Effector memory CD8-positive, alpha-beta T cell (primary cell): ENCODE data around the gene LHX5.
A peak's percentile ranks its signal among the peaks of the same experiment; 100 is the strongest.

Experiments
- ATAC-seq: fragments of 150-1000 bp; cut with Tn5 transposase; replicated peaks from 2 replicates; pipeline ENCODE4 v1.10.0; 2021; ENCODE audit warnings: mild to moderate bottlenecking, moderate library complexity
- DNase-seq, 3 experiments: peaks; one replicate each; pipeline ENCODE4 v3.0.0; 2021
- H3K27ac Mint-ChIP-seq, 2 donors: one replicate each; pipeline ENCODE4 v1.8.0; 2022; ENCODE audit warnings: mild to moderate bottlenecking in 2 of 2, mixed read lengths in 2 of 2, moderate library complexity in 2 of 2
- H3K27me3 Mint-ChIP-seq, 2 donors: one replicate each; pipeline ENCODE4 v1.8.0; 2022; ENCODE audit warnings: mixed read lengths in 2 of 2
- H3K36me3 Mint-ChIP-seq: one replicate; pipeline ENCODE4 v1.8.0; 2022; ENCODE audit warnings: mild to moderate bottlenecking, moderate library complexity, mixed read lengths; ENCODE audit not compliant: insufficient read depth
- H3K4me1 Mint-ChIP-seq, 2 donors: one replicate each; pipeline ENCODE4 v1.8.0; 2022; ENCODE audit warnings: low read depth in 2 of 2, mixed read lengths in 2 of 2
- H3K4me3 Mint-ChIP-seq, 2 donors: one replicate each; pipeline ENCODE4 v1.8.0; 2022; ENCODE audit warnings: mild to moderate bottlenecking in 2 of 2, mixed read lengths in 2 of 2, moderate library complexity in 2 of 2
- H3K9me3 Mint-ChIP-seq, 2 donors: one replicate each; pipeline ENCODE4 v1.8.0; 2022; ENCODE audit warnings: mixed read lengths in 2 of 2

The LHX5 gene

DNA sequence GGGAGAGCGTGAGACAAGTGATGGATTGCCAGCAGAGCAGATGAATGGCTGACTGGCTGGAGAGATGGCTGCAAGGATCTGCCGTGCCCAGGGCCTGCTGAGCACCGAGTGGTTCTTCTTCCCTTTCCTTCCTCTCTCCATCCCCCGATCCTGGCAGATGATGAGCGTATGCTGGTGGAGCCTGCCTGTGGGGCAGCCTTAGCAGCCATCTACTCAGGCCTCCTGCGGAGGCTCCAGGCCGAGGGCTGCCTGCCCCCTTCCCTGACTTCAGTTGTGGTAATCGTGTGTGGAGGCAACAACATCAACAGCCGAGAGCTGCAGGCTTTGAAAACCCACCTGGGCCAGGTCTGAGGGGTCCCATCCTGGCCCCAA lies 34.0 kb downstream of the LHX5 start:
- Mint-ChIP-seq H3K27me3 (peaks cover 1 to 6% of the 10 kb centered on the region in 2 donors), H3K9me3 (no peaks in the 10 kb centered on the region), H3K36me3 (no peaks in the 10 kb centered on the region), H3K27ac (no peak overlapping the region), H3K4me1 (no peaks in the 10 kb centered on the region), H3K4me3 (no peak overlapping the region)
- ATAC-seq (no peak), DNase-seq (no peak)

DNA sequence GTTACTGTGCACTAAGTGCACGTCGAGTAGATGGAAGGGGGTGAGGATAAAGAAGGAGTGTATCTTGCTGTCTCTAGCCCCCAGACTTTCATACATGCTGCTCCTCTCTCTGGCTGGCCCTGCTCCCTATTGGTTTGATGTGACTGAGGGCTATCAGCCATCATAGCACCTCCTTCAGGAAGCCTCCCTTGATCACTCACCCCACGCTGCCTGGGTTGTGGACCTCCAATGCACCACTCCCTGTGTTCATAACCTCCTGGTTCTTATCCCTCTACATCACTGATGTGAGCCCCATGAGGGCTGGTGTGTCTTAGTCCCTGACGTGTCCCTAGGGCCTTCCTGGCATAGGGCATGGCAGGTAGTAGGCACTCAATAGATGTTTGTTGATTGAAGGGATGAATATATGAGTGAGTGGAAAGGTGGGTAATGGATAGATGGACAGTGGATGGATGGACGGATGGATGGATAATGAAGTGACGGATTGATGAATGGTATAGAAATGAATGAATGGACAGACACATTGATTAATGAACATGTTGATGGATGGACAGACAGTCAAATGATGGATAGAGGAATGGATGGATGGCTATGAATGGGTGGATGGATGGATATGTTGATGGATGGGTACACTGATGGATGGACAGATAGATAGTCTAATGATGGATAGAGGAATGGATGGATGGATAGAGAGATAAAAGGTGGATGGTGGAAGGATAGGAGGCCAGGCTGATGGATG lies 34.5 kb downstream of the LHX5 start:
- ATAC-seq (no peak), DNase-seq (no peak)
- Mint-ChIP-seq H3K4me3 (no peak overlapping the region), H3K36me3 (no peaks in the 10 kb centered on the region), H3K27me3 (peaks cover 7 to 12% of the 10 kb centered on the region in 2 donors), H3K9me3 (no peaks in the 10 kb centered on the region), H3K4me1 (no peaks in the 10 kb centered on the region), H3K27ac (no peak overlapping the region)

DNA sequence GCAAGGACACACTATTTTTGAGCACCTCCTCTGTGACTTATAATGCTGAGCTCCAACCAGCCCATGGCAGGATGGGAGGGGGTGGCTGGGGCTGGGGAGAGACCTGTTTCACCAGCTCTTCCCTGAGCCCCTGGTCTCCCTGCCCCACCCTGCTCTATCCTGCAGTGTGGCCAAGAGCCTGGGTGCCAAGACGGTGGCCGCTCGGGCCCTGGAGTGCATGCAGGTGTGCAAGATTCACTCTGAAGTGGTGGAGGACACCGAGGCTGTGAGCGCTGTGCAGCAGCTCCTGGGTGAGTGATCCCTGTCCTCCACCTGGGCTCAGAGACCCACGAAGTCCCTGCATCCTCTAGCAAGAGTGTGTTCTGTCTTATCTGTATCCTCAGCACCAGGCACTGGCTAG lies 35.1 kb downstream of the LHX5 start:
- H3K27me3 Mint-ChIP-seq = peaks cover 8 to 13% of the 10 kb centered on the region in 2 donors
- H3K4me3 Mint-ChIP-seq = no peak overlapping the region
- no peak for ATAC-seq
- H3K9me3 Mint-ChIP-seq = no peaks in the 10 kb centered on the region
- no peak for DNase-seq
- no peaks in the 10 kb centered on the region for H3K36me3 Mint-ChIP-seq
- no peak overlapping the region for H3K27ac Mint-ChIP-seq
- H3K4me1 Mint-ChIP-seq = no peaks in the 10 kb centered on the region

DNA sequence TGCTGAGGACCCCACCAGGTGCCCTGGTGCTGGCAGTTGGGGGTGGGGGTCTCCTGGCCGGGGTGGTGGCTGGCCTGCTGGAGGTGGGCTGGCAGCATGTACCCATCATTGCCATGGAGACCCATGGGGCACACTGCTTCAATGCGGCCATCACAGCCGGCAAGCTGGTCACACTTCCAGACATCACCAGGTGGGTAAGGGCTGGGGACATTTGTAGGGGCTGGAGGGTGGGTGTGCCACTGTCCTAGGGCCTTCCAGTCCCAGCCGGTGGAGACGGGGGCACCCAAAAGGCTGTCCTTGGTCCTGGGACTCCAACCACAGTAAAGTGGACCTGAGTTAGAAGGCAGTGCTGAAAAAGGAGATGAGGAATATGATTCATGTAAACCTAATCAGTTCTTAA lies 36.3 kb downstream of the LHX5 start:
- H3K9me3 Mint-ChIP-seq = no peaks in the 10 kb centered on the region

DNA sequence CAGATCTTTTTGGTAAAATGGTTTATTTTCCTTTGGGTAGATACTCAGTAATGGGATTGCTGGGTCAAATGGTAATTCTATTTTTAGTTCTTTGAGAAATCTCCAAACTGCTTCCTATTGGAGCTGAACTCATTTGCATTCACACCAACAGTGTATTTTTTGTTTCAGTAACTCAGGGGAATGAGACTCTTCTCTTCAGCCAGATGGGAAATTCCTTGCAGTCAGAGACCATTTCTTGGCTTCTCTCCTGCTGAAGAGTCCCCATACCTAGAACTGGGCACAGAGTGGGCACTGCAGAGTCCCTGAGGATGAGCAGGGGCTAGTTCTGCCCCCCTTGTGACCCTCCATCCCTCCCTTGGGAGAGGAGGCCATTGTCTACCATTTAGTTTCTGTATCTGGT lies 38.7 kb downstream of the LHX5 start:
- no peak overlapping the region for H3K27ac Mint-ChIP-seq
- H3K27me3 Mint-ChIP-seq = peaks cover 8 to 33% of the 10 kb centered on the region in 2 donors
- ATAC-seq (no peak), DNase-seq (no peak)
- H3K9me3 Mint-ChIP-seq = no peaks in the 10 kb centered on the region
- no peak overlapping the region for H3K4me3 Mint-ChIP-seq
- H3K36me3 Mint-ChIP-seq = no peaks in the 10 kb centered on the region
- H3K4me1 Mint-ChIP-seq = no peaks in the 10 kb centered on the region

More for the DNA sequence above, 36.3 kb downstream of the LHX5 start:
- no peak overlapping the region for H3K4me3 Mint-ChIP-seq
- H3K27me3 Mint-ChIP-seq = peaks cover 8 to 22% of the 10 kb centered on the region in 2 donors
- H3K36me3 Mint-ChIP-seq = no peaks in the 10 kb centered on the region
- no peaks in the 10 kb centered on the region for H3K4me1 Mint-ChIP-seq
- ATAC-seq = no peak
- no peak for DNase-seq
- no peak overlapping the region for H3K27ac Mint-ChIP-seq

DNA sequence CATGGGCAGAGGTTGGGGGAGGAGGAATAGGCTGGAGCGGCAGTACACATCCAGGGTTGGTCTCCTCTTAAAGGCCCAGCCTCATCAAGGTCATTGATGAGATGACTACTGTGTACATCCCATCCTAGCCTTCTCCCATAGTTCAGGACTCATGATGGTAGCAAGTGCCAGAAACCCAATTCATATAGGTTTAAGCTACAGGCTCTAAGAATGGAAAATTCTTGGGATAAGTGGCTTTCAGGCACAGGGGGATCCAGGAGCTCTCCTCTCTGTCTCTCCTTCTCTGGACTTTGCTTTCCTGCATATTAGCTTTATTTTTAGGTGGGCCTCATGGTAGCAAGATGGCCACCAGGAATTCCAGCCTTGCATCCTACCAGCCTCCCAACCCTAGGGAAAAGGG lies 43.2 kb downstream of the LHX5 start:
- H3K27ac Mint-ChIP-seq = no peak overlapping the region
- no peaks in the 10 kb centered on the region for H3K4me1 Mint-ChIP-seq
- DNase-seq (no peak), ATAC-seq (no peak)
- H3K4me3 Mint-ChIP-seq = no peak overlapping the region
- H3K36me3 Mint-ChIP-seq = no peaks in the 10 kb centered on the region
- no peaks in the 10 kb centered on the region for H3K9me3 Mint-ChIP-seq
- peaks cover 8 to 54% of the 10 kb centered on the region in 2 donors for H3K27me3 Mint-ChIP-seq

DNA sequence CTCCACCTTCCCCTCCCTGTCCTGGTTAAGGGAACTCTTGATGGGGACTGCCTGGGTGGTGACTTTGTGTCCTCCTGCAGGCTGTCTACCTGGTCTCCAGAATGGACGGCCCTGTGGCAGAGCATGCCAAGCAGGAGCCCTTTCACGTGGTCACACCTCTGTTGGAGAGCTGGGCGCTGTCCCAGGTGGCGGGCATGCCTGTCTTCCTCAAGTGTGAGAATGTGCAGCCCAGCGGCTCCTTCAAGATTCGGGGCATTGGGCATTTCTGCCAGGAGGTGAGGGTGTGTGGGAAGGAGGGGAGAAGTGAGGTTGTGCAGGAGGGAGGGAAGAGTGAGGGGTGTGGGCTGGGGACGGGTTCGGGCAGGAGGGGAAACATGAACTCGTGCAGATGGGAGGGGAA lies 43.8 kb downstream of the LHX5 start:
- H3K4me1 Mint-ChIP-seq = no peaks in the 10 kb centered on the region
- no peaks in the 10 kb centered on the region for H3K36me3 Mint-ChIP-seq
- H3K9me3 Mint-ChIP-seq = no peaks in the 10 kb centered on the region
- ATAC-seq (no peak), DNase-seq (no peak)
- peaks cover 8 to 49% of the 10 kb centered on the region in 2 donors for H3K27me3 Mint-ChIP-seq
- H3K27ac Mint-ChIP-seq = no peak overlapping the region
- no peak overlapping the region for H3K4me3 Mint-ChIP-seq

DNA sequence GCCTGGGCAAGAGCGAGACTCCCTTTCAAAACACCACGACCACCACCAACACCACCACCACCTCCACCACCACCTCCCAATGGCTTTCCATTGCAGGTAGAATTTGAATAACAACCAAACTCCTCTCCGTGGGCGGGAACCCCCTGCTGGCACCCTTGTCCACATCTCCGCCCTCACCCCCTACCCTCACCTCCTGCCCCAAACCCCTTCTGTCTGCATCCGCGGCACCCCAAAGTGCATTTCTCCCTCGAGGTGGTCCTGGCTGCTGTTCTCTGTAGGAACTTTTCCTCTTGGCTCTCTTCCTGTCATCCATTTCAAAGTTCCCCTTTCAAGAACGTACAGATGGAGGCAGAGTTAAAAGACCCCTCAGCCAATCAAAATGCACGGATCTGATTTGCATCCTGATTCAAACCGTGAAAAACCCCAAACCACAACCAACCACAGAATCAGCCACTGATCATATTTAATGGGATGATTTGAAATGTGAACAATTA lies 45.7 kb downstream of the LHX5 start:
- Mint-ChIP-seq H3K4me1 (peaks cover 6 to 7% of the 10 kb centered on the region in 2 donors), H3K27me3 (peaks cover 0 to 56% of the 10 kb centered on the region in 2 donors), H3K27ac (no peak overlapping the region), H3K36me3 (no peaks in the 10 kb centered on the region), H3K4me3 (no peak overlapping the region), H3K9me3 (no peaks in the 10 kb centered on the region)
- DNase-seq = no peak
- no peak for ATAC-seq

DNA sequence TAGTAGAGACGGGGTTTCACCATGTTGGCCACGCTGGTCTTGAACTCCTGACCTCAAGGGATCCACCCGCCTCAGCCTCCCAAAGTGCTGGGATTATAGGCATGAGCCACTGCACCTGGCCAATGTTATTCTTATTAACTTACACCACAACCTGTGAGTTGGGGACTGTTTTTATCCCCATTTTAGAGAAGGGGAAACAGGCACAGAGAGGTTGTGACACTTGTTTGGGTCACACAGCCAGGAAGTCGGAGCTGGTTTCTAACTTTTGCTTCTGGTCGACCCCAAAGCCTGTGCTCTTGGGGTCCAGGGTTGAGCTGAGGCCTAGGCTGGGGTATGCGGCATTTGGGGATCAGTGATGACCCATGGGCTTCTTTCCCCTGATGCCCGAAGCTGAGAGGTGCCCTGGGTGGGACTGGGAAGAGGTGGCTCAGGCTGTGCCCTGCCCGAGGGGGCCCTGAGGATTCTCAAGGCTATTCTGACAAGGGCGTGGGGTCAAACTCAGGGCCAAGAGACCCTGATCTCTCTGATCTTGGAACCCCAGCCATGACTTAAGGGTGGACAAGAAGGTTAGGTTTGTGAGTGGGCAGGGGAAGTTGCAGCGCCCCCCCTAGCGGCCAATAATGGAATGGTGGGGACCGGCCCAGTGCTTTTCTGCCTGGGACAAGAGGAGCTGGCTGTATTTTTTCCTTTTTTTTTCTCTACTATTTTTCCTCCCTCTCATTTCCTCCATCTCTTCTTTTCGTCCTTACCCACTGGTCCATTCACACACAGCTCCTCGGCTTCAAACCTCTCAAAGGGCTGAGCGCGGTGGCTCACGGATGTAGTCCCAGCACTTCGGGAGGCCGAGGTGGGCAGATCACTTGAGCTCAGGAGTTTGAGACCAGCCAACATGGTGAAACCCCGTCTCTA lies 46.5 kb downstream of the LHX5 start:
- Mint-ChIP-seq H3K27me3 (peaks cover 5 to 56% of the 10 kb centered on the region in 2 donors), H3K4me1 (peaks cover 6 to 7% of the 10 kb centered on the region in 2 donors), H3K27ac (no peak overlapping the region), H3K36me3 (no peaks in the 10 kb centered on the region), H3K4me3 (no peak overlapping the region), H3K9me3 (no peaks in the 10 kb centered on the region)
- ATAC-seq (peak; percentile 37), DNase-seq (peak; percentile 27 to 48 (median 44))

DNA sequence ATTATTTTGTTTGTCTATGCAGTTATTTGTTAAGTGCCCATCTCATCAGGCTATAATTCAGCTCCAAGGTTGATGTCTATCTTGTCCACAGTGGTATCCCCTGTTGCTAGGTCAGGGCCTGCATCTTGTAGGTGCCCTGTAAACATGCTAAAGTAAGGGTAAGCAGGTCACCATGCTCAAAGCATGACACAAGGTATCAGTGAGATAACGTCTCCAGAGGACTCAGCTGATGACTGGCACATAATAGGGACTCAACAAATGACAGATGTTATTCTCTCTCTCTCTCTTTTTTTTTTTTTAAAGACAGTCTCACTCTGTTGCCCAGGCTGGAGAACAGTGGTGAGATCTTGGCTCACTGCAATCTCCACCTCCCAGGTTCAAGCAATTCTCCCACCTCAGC lies 47.2 kb downstream of the LHX5 start:
- no peaks in the 10 kb centered on the region for H3K36me3 Mint-ChIP-seq
- H3K4me3 Mint-ChIP-seq = peak overlapping the region in 1 of 2 donors; percentile 44
- no peak overlapping the region for H3K27ac Mint-ChIP-seq
- H3K27me3 Mint-ChIP-seq = peaks cover 5 to 53% of the 10 kb centered on the region in 2 donors
- H3K4me1 Mint-ChIP-seq = peaks cover 6 to 7% of the 10 kb centered on the region in 2 donors
- ATAC-seq = no peak
- H3K9me3 Mint-ChIP-seq = no peaks in the 10 kb centered on the region
- no peak for DNase-seq

DNA sequence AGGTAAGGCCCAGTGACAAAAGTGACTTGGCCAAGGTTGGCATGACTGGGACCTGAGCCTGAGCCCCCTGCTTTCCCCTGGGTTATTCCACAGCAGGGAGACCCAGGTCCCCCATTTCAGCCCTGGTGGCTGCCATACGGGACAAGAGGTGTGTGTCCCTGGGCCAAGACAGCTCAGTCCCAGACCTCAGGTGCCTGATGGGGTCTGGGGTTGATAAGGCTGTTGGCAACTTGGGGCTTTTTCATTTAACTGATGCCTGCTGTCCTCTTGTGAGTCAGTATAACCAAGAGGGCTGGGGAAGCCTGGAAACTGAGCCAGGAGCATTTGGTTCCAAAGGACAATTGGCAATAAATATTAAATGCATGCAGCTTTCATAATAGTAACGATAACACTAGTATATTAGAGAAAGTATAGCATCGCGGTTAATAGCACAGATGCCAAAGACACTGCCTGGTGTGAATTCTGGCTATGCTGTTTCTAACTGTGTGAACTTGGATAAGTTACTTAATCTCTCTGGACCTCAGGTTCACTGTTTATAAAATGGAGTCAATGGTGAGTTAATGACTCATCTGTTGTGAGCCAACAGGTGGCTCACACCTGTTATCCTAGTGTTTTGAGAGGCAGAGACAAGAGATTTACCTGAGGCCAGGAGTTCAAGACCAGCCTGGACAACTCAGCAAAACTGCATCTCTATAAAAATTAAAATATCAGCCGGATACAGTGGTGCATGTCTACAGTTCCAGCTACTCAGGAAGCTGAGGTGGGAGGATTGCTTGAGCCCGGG lies 48.6 kb downstream of the LHX5 start:
- H3K27ac Mint-ChIP-seq = peak overlapping the region in 1 of 2 donors; percentile 94

DNA sequence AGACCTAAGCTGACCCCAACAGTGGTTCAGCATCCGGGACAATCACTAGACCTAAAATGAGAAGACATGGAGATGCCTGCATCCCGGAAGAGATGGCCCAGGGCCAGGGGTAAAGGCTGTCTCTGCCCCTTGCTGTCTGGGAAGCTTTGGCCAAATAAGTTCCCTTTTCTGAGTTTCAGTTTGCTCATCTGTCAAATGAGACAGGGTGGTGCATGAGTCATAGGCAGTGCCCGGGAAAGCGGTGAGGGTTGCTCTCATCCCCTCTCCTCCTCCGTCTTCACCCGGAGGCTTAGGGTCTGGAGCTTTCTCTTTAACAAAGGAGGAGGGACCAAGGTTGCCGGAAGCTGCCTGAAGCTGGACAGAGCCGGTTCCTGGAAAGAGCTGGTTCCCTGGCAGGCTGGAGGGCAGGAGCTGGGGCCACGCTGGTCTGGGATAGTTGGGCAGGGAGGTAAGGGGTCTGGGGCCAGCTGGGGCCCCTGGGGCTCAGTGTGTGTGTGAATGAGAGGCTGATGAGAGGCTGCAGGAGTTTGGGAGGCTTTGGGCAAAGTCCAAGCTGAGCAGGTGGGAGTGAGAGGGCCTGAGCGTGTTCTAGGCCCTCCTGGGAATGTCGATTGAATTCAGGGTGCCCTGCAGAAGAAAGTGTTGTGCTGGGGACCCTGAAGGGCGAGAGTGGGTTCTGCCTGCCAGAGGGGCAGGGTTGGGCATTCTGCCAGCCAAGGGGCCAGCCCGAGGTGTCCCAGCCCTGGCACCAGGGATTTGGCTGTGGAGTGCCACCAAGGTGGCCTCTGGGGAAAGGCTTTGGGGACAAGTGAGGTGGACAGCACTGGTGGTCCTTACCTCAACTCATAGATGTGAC lies 49.4 kb downstream of the LHX5 start, which contains the start of gene SDSL:
TSS of gene SDSL (plus strand) at position 351 of the 856 bp plus-strand sequence. CDS start 5,603 bp downstream, outside the sequence.
- ATAC-seq (peak; percentile 45), DNase-seq (peak in 1 of 3 experiments; percentile 6)
- Mint-ChIP-seq H3K27ac (peak within 1 kb of the TSS in 1 of 2 donors; percentile 94), H3K4me3 (peak within 1 kb of the TSS; percentile 15 to 92), H3K9me3 (no peaks in the 10 kb centered on the region), H3K36me3 (no peaks in the 10 kb centered on the region), H3K4me1 (peaks cover 6 to 7% of the 10 kb centered on the region in 2 donors), H3K27me3 (peaks cover 17 to 59% of the 10 kb centered on the region in 2 donors)

More for the DNA sequence above, 48.6 kb downstream of the LHX5 start:
- ATAC-seq (no peak), DNase-seq (no peak)
- H3K4me3 Mint-ChIP-seq = peak overlapping the region in 1 of 2 donors; percentile 92
- no peaks in the 10 kb centered on the region for H3K36me3 Mint-ChIP-seq
- no peaks in the 10 kb centered on the region for H3K9me3 Mint-ChIP-seq
- H3K4me1 Mint-ChIP-seq = peaks cover 6 to 7% of the 10 kb centered on the region in 2 donors
- peaks cover 12 to 58% of the 10 kb centered on the region in 2 donors for H3K27me3 Mint-ChIP-seq
